ENCODE data around the gene ZCWPW1. TPM values are rescaled to one million over a fixed set of nuclear protein-coding genes. Genes with fewer than 3 reads are reported as not detected.

Gene ZCWPW1
- total and polyA plus RNA-seq, 2 of the 13 experiments (the other 11 are each of a cell fraction or from before 2014, with no cell fraction given), result 2.4 to 2.5 TPM

DNA sequence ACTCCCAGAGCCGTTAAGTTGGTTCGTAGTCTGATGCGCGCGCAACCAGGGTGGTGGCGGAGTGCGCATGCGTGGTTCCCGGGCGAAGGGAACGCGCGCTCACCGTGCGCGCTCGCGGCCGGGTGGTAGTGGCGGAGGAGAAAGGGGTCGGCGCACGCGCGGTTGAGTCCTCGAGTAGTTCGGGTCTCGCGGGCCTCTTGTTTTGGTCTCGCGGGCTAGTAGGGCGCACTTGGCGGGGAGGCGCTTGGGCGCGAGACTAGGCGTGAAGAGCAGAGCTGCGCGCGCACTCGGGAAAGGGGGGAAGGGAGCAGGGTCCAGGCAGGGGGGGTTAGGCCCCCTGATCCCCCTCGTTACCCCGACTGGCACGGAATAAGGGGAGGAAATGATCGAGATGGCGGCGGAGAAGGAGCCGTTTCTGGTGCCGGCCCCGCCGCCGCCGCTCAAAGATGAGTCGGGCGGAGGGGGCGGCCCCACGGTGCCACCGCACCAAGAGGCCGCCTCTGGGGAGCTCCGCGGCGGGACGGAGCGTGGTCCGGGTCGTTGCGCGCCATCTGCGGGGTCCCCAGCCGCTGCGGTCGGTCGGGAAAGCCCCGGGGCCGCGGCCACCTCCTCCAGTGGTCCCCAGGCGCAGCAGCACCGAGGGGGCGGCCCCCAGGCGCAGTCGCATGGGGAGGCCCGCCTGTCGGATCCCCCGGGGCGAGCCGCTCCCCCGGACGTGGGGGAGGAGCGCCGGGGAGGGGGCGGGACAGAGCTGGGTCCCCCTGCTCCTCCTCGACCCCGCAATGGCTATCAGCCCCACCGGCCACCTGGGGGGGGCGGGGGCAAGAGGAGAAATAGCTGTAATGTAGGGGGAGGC, 1.4 kb upstream of the ZCWPW1 start, which contains the start of gene MEPCE (continued):
- no peak for TF ChIP-seq ZNF432 (CRISPR knock-in tag; IDR thresholded peaks at IDR 0.05; ENCODE audit: borderline replicate concordance)
- no peak for TF ChIP-seq ZIK1 (CRISPR knock-in tag; IDR thresholded peaks at IDR 0.05; ENCODE audit: borderline replicate concordance, low read depth)
- peak; percentile 35 for TF ChIP-seq SALL1 (CRISPR knock-in tag; IDR thresholded peaks at IDR 0.05)
- TF ChIP-seq ATM (IDR thresholded peaks at IDR 0.05; ENCODE audit: borderline replicate concordance), result no peak
- TF ChIP-seq THAP7 (CRISPR knock-in tag; IDR thresholded peaks at IDR 0.05), result no peak
- TF ChIP-seq, protein P1, sequence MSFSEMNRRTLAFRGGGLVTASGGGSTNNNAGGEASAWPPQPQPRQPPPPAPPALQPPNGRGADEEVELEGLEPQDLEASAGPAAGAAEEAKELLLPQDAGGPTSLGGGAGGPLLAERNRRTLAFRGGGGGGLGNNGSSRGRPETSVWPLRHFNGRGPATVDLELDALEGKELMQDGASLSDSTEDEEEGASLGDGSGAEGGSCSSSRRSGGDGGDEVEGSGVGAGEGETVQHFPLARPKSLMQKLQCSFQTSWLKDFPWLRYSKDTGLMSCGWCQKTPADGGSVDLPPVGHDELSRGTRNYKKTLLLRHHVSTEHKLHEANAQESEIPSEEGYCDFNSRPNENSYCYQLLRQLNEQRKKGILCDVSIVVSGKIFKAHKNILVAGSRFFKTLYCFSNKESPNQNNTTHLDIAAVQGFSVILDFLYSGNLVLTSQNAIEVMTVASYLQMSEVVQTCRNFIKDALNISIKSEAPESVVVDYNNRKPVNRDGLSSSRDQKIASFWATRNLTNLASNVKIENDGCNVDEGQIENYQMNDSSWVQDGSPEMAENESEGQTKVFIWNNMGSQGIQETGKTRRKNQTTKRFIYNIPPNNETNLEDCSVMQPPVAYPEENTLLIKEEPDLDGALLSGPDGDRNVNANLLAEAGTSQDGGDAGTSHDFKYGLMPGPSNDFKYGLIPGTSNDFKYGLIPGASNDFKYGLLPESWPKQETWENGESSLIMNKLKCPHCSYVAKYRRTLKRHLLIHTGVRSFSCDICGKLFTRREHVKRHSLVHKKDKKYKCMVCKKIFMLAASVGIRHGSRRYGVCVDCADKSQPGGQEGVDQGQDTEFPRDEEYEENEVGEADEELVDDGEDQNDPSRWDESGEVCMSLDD (CRISPR knock-in tag; IDR thresholded peaks at IDR 0.05; ENCODE audit: borderline replicate concordance), result no peak
- no peak for TF ChIP-seq ZNF850 (CRISPR knock-in tag; conservative IDR thresholded peaks at IDR 0.05)
- no peak for TF ChIP-seq MEIS1 (CRISPR knock-in tag; IDR thresholded peaks at IDR 0.05; ENCODE audit: borderline replicate concordance)
- no peak for TF ChIP-seq ATAD3A (CRISPR knock-in tag; IDR thresholded peaks at IDR 0.05)
- 0 out of 2 replicates have a peak, but pooled peaks have one; percentile 45 for TF ChIP-seq SAFB2 (CRISPR knock-in tag; IDR thresholded peaks at IDR 0.05; ENCODE audit: borderline replicate concordance, low read depth)
- no peak for TF ChIP-seq ZKSCAN5 (CRISPR knock-in tag; IDR thresholded peaks at IDR 0.05)
- TF ChIP-seq NFYC (CRISPR knock-in tag; IDR thresholded peaks at IDR 0.05), result no peak
- TF ChIP-seq PLRG1 (conservative IDR thresholded peaks at IDR 0.05), result no peak
- TF ChIP-seq KLF6 (CRISPR knock-in tag; IDR thresholded peaks at IDR 0.05), result no peak
- TF ChIP-seq ZNF496 (CRISPR knock-in tag; IDR thresholded peaks at IDR 0.05; ENCODE audit: insufficient replicate concordance), result no peak
- peak; percentile 61; the same call in 1 of the 2 replicates for TF ChIP-seq ZNF710 (CRISPR knock-in tag; IDR thresholded peaks at IDR 0.05; ENCODE audit: borderline replicate concordance)
- TF ChIP-seq EP300 (IDR thresholded peaks at IDR 0.05; ENCODE audit: low read depth in 2 of 2, low read length in 2 of 2), result no peak
- TF ChIP-seq EP300 (CRISPR knock-in tag; IDR thresholded peaks at IDR 0.05; ENCODE audit: borderline replicate concordance), result 0 out of 2 replicates have a peak, but pooled peaks have one; percentile 16

Measured in HepG2 (cell line).